Astrocyte of the spinal cord (primary cell): ENCODE results near the gene ZMYM5.
A peak's percentile ranks its signal among the peaks of the same experiment; 100 is the strongest.

Source experiments
- DNase-seq: peaks from one replicate; pipeline ENCODE4 v3.0.0; 2011; ENCODE audit warnings: low read depth, low spot score
- H3K4me3 ChIP-seq: 2 replicates; pipeline ENCODE4 v1.5.1; 2011; ENCODE audit warnings: low read depth, mild to moderate bottlenecking, low read length, moderate library complexity
- in situ Hi-C: cut with HindIII; loops from 2 replicates; pipeline ENCODE4 v1.10.0; 2017; ENCODE audit warnings: low sequenced_read_pairs
- TF ChIP-seq, protein P1 (sequence below): IDR thresholded peaks from 2 replicates; pipeline ENCODE4 v1.5.1; 2012; ENCODE audit warnings: low read depth, mild to moderate bottlenecking, low read length, inconsistent platforms

Gene ZMYM5

DNA sequence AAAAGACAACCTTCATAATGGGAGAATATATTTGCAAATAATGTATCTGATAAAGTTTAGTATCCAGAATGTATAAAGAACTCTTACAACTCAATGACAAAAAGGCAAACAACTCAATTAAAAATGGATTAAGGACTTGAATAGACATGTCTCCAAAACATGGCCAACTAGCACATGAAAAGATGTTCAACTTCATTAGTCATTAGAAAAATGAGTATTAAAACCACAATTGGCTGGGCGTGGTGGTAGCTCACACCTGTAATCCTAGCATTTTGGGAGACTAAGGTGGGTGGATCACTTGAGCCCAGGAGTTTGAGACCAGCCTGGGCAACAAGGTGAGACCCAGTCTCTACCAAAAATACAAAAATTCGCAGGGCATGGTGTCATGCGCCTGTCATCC is 18.8 kb upstream of the ZMYM5 start:
- TF ChIP-seq, protein P1, sequence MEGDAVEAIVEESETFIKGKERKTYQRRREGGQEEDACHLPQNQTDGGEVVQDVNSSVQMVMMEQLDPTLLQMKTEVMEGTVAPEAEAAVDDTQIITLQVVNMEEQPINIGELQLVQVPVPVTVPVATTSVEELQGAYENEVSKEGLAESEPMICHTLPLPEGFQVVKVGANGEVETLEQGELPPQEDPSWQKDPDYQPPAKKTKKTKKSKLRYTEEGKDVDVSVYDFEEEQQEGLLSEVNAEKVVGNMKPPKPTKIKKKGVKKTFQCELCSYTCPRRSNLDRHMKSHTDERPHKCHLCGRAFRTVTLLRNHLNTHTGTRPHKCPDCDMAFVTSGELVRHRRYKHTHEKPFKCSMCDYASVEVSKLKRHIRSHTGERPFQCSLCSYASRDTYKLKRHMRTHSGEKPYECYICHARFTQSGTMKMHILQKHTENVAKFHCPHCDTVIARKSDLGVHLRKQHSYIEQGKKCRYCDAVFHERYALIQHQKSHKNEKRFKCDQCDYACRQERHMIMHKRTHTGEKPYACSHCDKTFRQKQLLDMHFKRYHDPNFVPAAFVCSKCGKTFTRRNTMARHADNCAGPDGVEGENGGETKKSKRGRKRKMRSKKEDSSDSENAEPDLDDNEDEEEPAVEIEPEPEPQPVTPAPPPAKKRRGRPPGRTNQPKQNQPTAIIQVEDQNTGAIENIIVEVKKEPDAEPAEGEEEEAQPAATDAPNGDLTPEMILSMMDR, result no peak
- no peak overlapping the region for H3K4me3 ChIP-seq
- no peak for DNase-seq
- in situ Hi-C loops, result no loop called here

DNA sequence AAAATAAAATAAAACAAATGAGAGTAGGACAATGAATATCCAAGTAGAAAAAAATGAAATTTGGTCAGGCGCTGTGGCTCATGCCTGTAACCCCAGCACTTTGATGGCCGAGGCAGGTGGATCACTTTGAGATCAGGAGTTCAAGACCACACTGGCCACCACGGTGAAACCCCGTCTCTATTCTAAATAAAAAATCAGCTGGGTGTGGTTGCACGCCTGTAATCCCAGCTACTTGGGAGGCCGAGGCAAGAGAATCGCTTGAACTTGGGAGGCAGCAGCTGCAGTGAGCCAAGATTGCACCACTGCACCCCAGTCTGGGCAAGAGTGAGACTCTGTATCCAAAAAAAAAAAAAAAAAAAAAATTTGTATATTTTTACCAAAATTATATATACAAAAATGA is 18.2 kb upstream of the ZMYM5 start:
- no peak for DNase-seq
- TF ChIP-seq, protein P1, result no peak
- H3K4me3 ChIP-seq, result no peak overlapping the region
- in situ Hi-C loops, result no loop called here

DNA sequence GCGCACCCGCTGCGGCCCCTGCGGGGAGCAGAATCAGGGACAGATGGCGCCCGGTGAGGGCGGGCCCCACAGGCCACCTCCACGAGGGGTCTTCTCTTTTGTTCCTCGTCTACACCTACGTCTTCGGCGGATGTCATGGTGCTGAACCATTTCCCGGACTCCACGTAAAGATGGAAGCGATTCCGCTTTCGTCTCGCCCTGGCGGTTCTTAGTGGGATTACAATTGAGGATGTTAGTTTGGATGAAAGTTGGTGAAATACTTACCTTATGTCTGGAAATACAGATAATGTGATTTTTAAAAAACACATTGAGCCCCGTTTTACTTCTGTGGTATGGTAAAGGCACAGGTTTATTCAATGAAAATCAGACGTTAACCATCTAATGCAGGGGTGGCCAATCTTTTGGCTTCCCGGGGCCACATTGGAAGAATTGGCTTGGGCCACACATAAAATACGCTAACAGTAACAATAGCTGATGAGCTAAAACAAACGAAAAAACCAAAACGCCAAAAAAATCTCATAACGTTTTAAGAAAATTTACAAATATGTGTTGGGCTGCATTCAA is 1.4 kb upstream of the ZMYM5 start:
- H3K4me3 ChIP-seq, result peak overlapping the region; percentile 49
- TF ChIP-seq, protein P1, result peak; percentile 59
- in situ Hi-C loops, result no loop called here
- peak; percentile 77 for DNase-seq

DNA sequence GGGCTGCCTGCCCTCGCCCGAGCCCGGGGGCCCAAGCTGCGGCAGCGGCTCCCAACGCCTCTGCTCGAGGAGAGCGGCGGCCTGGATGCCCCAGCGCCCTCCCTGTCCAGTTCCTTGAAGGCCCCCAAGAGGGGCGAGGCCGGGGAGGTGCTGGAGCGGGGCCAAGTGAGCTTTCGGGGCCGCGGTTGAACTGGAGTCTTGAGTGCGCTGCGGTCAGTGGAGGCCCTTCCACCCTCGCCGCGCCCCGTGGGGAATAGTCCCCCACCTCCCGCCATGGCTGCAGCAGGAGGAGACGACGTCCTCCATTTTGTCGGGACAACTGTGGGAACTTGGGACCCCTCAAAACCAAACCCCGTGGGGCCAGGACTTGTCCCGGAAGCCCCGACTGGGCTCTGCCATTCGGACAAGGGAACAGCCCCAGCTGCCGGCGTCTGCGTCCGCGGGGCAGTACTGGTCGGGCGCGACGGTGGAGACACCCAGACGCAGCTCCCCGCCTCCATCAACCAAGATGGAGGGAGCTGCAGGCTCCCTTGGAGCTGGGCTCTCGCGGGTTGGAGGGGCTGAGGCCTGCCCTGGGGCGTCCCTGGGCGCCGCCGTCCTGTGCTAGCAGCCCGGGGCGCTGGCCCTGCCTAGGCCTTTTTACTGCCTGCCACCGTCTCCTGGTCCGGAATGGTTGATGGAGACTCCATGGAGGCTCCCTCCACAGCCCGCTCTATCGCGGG is 736 bp upstream of the ZMYM5 start:
- in situ Hi-C loops, result no loop called here
- peak overlapping the region; percentile 49 for H3K4me3 ChIP-seq
- TF ChIP-seq, protein P1, result no peak
- DNase-seq, result peak; percentile 88

DNA sequence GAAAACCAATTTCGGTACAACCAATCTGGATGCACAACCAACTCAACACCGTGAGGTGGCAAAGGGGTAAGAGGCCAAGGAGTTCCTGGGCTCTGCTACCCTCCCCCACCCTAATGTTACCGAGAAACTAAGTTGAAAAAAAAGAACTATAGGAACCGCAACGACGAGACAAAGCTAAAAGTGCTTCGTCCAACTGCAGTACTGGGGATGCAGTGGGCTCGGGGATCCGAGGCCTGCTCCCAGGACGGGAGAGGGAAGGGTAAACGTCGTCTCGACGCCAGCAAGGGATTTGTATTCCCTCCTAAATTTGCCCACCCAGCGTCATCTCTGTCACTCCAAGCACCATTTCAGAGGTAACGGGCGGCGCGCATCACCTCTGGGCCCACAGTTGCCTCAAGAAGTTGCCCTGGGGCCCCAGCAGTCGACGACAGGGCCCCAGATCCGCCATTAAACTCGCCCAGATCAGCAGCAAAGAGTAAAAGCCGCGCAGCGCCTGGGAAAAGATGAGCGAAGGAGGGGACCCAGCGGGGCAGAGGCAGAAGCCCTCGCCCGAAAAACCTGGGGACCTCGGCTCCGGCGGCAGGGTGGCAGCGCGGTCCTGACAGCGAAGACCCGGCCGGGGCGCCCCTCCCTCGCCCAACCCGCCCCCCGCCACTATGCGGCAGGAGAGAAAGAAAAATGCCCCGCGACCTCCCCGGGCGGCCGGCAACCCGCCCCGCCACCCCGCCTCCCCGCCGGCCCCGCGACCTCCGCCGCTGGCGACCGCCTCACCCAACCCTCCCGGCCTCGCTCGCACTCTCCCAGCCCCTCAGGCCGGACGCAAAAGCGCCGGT is 752 bp downstream of the ZMYM5 start:
- in situ Hi-C loops, result no loop called here
- peak overlapping the region; percentile 77 for H3K4me3 ChIP-seq
- DNase-seq, result peak; percentile 24
- TF ChIP-seq, protein P1, result no peak

DNA sequence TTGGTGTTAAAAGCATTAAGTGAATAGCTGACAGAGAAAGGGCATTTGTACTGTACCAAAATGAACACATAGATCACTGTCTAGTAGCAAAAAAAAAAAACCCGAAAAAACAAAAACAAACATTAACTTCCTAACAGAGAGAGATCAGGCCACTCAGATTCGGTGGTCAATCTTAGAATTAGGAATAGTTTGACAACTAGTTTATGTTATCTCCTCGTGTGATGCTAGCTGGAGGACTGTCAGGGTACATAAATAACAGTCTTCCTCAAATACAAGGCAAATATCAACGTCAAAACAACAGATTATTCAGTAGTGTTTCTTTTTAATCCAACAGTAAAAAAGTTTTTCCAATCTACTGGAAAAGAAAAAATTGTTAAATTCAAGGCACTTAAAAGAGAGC is 1.7 kb downstream of the ZMYM5 start:
- TF ChIP-seq, protein P1, result no peak
- DNase-seq, result no peak
- H3K4me3 ChIP-seq, result peak overlapping the region; percentile 77

More for the DNA sequence above, 1.7 kb downstream of the ZMYM5 start:
- in situ Hi-C loops, result no loop called here
